Endothelial cell of hepatic sinusoid (primary cell): Measurements from ENCODE around the gene IARS1.

Experiments used
- in situ Hi-C: cut with HindIII; loops from 2 replicates; pipeline ENCODE4 v1.10.0; 2017; ENCODE audit warnings: low sequenced_read_pairs

The IARS1 gene

DNA sequence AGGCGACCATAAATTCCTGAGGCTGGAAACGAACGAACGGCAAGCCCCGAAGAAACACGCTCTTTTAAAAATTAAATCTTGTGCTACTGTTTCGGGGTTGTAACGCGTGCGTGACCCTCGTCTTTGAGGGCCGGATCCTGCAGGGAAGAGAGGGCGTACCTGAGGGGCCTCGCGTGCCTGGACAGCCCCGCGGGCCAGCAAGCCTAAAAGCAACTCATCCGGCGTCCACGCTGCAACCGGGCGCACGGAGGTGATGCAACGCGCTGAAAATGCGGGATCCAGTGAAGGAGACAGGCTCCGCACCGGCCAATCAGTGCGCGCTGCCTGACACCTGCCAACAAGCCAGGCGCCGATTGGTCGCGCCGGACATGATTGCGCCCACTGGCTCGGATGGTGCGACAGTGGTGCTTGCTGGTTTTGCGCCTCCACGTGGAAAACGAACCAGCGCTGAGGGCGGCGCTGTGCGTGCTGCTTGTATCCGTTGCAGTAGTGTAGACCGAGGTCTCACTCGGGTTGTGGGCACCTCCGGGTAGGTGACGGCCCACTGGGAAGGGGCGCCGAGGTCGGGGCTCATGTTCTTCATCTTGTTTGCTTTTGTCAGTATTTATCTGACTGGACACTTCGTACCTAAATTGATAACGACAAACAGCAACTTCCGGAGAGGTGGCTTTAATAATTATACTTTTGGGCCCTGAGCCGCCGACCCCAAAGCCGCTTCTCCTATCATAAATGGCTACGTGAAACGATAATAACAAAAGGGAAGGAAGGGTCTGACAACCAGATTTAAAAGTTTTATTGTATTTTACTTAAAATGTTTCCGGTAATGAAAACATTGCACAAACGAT lies at the start of gene IARS1:
IARS1 (minus strand) TSS at position 246 of the 845 bp plus-strand sequence. CDS start 4,278 bp downstream, outside the sequence.
- in situ Hi-C loops = no loop called here

DNA sequence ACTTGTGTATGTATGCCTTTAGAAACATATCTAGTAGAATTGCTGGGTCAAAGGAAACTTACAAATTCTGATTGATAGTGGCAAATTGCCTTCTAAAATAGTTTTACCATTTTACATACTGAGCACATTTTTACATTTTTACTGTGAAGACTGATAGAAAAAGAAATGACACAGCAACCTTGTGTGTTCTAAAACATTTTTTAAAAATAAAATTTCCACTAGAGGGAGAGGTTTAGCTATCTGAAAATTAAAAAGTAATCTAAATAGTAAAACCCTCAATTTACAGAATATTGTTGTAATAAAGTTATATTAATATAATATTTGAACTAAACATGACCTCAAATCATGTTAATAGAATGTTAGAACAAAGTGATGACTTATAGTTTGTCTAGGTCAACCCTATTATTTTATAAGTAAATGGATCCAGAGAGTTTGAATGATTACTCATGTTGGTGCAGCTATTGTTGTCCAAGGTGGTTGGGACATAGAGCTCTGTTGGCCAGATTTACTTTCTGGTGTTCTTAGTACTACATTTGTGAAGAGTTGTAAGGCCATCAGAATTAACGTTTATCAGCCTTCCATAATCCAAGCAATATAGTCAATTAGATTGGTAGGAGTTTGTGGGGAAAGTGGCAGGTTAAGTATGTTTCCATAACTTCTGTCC lies 49.5 kb upstream of the IARS1 start:
- in situ Hi-C loops = no loop called here

DNA sequence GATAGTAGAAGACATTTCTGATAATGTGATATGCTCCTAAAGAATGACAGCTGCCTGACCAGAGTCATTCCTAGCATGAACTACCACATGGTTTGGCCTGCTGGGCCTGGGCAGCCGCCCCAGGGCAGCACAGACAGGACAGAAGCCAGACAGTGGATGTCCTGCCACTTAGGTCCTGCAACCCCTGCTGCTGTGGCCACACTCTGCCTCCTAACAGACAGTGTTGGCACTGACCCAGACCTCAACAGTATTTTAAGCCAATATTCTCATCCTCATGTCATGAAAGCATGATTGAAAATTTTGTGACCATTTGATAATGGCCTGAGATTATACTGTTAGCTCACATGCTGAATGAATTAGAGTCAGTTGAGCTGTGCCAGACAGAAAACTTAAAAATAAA lies 48.1 kb upstream of the IARS1 start:
- in situ Hi-C loops = no loop called here

DNA sequence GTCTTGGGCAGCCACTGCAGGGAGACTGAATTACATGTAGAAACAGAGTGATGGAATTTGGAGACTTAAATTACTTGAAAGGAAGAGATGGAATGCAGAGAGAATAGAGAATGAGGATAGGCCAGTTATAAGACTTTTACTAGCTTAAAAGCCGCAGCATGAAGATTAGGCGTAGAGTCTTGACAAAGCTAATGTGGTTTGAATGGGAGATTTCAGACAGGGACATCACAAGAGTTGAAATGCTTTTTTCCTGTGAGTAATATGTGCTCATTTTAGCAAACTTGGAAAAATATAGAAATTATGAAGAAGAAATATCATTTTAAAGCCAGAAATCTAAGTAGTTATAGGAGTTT lies 39.8 kb upstream of the IARS1 start:
- in situ Hi-C loops = no loop called here

DNA sequence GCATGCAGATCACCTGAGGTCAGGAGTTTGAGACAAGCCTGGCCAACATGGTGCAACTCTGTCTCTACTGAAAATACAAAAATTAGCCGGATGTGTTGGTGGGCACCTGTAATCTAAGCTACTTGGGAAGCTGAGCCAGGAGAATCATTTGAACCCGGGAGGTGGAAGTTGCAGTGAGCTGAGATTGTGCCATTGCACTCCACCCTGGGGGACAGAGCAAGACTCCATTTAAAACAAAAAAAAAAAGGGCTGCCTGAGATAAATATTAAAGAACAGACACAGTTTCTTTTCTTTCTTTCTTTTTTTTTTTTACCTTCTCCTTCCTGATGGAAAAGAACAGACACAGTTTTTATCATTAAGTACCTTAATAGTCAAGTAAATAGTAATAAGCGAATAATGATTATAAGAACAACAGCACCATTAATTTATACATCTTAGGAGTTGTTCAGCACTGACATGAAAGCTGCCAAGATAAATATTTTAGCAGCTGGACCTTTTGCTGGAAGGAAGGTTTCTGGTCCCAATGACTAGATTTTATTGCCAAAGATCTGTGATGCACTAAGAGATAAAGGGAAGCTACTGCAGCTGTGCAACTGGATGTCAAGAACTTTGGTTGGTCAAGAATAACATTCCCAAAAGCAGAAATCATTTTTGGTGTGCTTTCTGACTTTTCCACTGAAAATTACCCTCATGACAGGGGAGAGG lies 39.2 kb upstream of the IARS1 start:
- in situ Hi-C loops = no loop called here

DNA sequence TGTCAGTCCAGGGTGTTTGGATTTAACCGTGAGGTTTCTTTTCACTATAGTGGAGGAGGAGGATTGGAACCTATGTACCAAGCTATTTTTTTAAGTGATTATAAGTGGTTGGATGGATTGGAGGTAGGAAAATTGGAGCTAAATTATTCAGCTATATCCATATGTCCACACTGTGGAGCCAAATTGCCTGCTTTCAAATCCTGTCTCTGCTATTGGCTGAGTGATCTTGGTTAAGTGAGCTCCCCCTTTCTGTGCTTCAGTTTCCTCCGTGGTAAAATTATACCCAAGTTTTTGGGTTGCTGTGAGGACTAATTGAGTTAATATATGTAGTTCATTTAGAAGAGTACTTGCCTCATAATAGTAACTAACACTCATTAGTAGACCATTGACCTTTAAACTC lies 34.7 kb upstream of the IARS1 start:
- in situ Hi-C loops = no loop called here

DNA sequence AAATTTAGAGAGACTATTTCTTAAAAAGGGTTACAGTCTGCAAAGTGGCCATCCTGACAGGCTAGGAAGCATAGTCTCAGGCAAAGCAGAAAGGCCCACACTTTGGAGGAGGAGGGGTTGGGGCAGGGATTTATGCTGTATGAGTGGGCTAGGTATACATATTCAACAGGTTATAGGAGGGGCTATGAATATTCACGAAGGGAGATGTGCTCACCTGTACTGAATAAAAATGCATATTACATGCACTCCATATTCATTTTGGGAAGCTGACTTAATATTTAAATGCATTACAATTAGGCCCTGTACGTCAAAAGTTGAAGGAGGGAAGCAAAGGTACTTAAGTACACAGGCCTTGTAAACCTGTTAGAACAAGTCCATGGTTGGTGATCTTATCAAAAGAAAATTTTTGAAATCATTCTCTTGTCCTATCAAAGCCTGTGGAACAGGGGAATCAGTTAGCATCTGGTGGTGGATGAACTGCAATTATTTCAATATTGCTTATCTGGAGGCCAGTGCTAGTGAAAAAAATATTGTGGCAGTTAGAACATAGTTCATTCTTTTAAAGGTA lies 33.9 kb upstream of the IARS1 start:
- in situ Hi-C loops = no loop called here

DNA sequence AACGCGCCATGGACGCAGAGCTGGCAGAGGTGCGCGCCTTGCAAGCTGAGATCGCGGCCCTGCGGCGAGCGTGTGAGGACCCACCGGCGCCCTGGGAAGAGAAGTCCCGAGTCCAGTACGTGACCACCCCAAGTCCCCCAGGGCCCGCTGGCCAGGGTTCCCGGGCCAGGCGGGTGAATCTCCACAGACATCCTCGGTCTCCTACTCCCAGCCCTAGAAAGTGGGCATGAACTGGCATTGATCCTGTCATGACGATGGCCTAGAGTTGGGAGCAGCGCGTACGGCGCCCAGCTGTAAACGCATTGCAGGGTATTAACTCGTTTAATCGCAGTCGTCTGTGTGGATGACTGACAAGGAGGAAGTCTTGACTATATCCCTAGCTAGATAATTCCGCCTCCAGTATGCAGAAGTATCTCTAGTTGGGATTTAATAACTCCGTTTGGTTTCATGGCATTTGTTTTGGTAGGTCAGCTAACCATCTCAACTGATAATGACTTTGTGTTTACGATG lies 32.5 kb upstream of the IARS1 start:
- in situ Hi-C loops = no loop called here

DNA sequence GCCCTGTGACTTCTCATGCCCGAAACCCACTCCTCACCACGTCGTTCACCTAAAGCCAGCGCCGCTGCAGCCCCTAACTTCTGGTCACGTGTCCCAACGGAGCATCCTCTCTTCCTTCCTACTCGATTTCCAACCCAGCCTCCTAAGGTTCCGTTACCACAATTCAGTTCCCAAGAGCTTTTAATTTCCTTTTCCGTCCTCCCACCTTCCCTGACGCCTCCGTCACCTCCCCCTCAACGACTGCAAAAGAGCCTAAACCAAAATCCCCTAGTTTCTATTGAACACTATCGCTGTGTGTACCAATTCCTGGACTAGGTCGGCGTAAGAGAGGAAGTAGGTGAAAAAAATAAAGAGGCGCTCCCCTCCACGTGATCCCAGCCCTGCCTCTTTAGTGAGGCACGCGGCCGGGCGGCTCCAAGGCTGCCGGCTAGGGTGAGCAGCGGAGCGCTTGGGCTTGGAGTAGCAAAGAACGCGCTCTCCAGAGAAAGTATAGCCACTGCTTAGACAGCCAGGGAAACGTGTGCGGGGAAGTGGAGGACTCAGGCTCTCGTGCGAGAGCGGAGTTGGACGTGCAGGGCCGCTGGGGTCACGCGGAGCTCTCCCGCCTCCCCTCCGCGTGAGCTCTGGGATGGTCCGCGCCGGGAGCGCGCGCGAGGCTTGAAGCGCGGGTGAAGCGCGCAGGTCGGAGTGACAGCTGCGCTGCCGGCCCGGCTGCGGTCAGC lies 31.9 kb upstream of the IARS1 start, which contains the start of the genes CENPP and NOL8:
CENPP (plus strand) TSS at position 685 of the 722 bp plus-strand sequence.
NOL8 (minus strand) TSS at position 82 of the 722 bp plus-strand sequence. CDS start 1,189 bp downstream, outside the sequence.
- in situ Hi-C loops = no loop called here

DNA sequence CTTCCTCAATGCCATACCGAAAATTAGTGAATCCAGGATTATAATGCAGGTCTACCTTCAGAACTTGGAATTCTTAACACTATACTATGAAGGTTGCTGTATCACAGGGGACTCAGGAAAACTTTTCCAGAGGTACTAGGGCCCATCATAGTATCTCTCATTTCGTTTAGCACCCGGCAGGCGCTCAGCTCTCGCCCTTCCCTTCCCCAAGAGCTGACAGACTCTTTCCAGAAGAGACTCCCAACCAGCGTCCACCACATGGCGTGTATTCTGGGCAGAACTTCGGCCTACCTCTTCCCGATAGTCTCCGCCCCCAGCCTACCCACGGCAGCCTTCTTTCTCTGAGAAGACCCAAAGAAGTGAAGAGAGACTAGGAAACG lies 31.4 kb upstream of the IARS1 start:
- in situ Hi-C loops = no loop called here

DNA sequence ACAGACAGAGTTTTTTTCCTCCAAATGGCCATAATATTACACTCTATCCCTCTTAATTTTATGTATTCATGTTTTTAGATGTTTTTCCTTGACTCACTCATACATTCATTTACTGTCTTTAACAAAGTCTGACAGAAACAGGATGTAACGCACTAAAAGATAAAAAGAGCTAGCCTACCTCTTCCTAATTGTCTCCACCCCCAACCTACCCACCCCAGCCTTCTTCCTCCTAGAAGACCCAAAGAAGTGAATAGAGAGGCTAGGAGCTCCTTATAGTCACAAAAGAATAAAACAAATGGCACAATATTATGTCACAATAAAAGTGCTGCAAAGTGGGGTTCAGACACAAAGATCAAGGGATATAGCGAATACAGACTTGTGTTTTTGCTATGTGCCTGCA lies 30.9 kb upstream of the IARS1 start:
- in situ Hi-C loops = no loop called here

DNA sequence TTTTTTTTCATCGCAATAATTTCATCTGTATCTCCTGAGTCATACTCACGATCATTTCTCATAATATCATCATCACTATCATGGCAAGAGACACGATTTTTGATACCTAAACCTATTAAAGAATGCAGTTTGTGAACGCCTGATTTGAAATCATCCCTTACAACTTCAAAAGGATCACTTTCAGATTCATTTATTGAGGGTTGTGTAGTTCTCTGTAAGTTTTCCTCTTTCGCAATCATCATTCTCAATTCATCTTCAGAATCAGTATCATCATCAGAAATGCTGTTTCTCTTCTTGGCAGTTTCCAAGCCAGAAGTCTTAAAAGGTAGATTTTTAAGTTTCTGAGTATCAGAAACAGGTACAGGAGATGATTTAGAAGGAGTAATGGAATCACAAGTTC lies 22.0 kb upstream of the IARS1 start:
- in situ Hi-C loops = no loop called here

DNA sequence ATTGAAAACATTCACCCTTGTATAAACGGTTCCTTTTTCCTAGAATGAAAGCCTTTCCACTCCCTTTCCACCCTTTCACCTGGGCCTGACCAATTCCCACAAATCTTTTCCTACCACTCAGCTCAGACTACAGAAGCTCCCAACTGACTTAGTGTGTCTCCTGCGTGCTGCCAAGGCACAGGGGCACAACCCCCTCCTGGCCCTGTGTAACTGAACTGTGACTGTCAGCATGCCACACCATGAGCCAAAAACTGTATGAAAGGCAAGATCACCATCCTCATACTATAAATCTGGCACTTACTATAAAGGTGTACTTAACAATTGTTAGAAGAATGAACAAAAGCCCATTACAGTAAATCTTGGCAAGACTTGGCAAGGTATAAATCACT lies 20.1 kb upstream of the IARS1 start:
- in situ Hi-C loops = no loop called here

DNA sequence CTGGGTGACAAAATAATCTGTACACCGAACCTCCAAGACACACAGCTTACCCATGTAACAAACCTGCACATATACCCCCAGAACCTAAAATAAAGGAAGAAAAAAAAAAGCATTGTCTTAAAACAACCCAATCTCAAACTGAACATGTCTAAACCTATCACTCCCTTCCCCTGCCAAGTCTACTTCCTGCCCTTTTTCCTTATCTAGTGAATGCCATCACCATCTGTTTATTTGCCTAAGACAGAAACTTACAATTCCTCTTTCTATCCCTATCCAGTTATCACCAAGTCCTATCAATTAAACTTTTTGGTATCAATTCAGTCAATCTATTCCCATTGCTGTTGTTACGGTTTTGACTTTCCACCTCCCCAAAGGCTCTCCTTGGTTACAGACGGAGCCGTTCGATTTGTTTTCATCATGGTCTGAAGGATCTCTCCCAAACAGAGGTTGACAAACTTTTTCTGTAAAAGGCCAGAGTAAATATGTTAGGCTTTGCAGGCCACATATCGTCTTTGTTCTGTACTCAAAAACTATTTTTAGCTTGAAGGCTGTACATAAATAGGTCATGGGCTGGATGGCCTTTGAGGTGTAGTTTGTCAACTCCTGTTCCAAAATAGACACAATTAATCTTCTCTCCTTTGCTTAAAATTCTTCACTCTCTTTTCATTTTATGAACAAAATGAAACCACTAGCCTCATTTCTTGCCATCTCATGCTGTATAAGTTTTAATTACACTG lies 19.6 kb upstream of the IARS1 start:
- in situ Hi-C loops = no loop called here

DNA sequence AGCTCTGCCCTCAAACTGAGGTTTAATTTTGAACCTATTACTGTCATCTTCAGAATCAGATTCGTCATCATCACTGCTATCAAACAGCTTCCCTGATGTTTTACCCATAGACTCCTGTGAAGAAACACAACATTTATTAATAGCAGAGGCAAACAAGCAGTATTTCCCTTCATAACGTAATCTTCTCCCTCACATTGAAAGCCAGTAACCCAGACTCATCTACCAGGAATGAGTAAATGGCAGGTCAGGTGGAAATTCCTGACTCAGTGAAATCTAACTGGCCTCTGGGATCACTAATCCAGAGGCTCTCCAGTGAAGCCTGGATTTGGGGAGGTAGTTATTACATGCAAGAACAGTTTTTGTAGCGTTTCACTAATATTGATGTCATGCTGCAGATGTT lies 17.1 kb upstream of the IARS1 start:
- in situ Hi-C loops = no loop called here

DNA sequence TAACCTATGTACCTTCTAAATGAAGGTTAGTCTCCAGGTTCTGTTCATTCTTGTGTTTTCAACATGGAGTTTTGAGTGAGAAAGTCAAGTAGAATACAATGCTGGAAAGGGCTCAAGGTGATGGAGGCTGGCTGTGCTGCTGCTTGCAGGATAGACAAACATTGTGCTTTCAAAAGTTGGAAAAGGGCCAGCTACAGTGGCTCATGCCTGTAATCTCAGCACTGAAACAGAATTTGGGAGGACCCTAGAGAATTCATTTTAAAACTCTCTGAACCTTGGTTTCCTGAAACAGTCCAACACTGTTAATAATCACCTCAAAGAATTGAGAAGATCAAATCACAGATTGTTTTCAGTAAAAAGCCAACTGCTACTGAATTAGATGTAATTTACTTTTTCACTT lies 15.4 kb upstream of the IARS1 start:
- in situ Hi-C loops = no loop called here

DNA sequence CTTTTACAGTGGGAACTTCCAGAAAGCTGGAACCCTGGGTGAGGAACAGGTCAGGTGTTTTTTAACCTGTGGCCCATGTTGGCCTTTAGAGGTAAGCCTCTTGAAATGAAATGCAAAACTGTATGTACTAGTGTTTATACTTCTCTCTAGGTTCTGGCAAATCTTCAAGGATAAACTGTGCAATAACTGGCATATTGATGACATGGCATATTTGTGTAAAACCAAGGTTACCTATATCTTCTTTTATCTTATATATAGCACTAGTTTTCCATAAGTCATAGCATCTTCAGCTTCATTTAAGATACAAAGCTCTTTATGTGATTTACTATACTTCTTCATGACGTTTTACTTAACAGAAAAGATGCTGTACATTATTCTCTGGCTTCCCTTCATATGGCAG lies 7.4 kb upstream of the IARS1 start:
- in situ Hi-C loops = no loop called here

DNA sequence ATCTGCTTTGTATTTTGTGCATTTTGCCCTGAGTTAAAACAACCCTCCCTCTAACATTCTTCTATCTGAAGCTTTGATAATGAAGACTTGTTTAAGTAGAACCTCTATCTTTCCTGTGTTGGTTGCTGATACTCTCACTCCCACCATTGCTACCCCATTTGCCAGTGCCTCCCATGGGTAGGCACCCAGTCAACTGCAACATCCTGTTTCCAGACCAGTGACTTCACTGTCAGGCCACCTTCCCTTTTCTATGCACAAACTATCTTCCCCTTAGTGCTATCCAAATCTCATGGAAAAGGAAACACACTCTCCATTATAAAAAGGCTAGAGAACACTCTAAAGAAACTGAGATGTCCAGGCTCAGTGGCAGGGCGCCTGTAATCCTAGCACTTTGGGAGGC lies 5.6 kb upstream of the IARS1 start:
- in situ Hi-C loops = no loop called here

DNA sequence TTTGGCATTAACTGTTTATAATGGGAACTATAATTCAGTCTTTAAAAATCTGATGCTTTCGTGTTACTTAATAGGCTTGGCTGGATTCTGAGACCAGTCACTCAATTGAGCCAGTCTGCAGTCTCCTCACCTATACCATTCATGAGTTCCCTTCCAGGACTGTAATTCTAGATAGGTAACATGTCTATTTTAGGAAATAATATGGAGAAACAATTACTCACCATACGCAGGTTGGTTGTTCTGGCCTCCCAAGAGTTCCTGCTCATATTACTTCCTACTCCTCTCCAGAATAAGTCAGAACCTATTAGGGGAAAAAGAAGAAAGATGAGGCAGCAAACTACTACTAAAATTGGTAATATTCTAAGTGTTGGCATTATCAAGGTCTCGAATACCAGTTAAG lies 4.5 kb upstream of the IARS1 start:
- in situ Hi-C loops = no loop called here

DNA sequence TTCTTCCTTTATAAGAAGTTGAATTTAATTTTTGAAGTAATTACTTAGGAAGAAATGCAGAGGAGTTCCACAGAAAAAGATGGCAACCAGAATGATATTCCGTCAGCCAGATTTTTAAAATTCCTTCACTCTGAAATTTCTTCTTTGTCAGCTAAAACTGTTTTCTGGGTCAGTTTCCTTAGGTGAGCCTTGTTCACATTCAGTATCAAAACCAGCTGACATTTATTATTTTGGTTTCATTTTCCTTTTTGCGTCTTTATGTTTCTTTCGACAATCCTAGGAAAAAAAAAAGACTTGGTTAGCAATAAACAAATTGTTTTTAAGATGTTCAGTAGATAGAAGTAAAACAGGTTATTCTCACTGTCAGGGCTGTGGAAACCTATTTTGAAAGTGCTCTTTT lies 4.1 kb upstream of the IARS1 start:
- in situ Hi-C loops = no loop called here
